ENCODE measurements around the gene DNM3.

Gene DNM3

DNA sequence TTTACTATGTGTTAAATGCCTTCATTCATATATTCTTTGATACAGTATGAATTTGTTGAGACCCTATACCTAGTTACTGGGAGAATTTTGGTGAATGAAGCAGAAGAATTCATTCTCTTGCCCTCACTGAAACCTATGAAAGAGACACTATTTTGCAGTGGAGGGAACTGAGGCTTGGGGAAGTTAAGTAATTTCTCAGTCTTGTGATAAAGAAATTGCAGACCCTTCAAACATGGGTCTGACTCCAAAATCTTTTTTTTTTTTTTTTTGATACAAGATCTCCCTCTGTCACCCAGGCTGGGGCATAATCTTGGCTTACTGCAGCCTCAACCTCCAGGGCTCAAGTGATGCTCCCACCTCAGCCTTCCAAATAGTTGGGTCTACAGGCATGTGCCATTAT is 132.1 kb downstream of the DNM3 start:
- TF ChIP-seq, protein P1, sequence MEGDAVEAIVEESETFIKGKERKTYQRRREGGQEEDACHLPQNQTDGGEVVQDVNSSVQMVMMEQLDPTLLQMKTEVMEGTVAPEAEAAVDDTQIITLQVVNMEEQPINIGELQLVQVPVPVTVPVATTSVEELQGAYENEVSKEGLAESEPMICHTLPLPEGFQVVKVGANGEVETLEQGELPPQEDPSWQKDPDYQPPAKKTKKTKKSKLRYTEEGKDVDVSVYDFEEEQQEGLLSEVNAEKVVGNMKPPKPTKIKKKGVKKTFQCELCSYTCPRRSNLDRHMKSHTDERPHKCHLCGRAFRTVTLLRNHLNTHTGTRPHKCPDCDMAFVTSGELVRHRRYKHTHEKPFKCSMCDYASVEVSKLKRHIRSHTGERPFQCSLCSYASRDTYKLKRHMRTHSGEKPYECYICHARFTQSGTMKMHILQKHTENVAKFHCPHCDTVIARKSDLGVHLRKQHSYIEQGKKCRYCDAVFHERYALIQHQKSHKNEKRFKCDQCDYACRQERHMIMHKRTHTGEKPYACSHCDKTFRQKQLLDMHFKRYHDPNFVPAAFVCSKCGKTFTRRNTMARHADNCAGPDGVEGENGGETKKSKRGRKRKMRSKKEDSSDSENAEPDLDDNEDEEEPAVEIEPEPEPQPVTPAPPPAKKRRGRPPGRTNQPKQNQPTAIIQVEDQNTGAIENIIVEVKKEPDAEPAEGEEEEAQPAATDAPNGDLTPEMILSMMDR (conservative IDR thresholded peaks at IDR 0.05; ENCODE audit: low read depth, low read length) = no peak
- no peak for DNase-seq (ENCODE audit: low read depth)
- no peak overlapping the region for H3K4me3 ChIP-seq (ENCODE audit: low read length)

GRCh38 chr1:171981303-171981702 is 140.0 kb downstream of the DNM3 start:
- no peak for DNase-seq (ENCODE audit: low read depth)
- H3K4me3 ChIP-seq (ENCODE audit: low read length) = no peak overlapping the region
- TF ChIP-seq, protein P1 (conservative IDR thresholded peaks at IDR 0.05; ENCODE audit: low read depth, low read length) = no peak

DNA sequence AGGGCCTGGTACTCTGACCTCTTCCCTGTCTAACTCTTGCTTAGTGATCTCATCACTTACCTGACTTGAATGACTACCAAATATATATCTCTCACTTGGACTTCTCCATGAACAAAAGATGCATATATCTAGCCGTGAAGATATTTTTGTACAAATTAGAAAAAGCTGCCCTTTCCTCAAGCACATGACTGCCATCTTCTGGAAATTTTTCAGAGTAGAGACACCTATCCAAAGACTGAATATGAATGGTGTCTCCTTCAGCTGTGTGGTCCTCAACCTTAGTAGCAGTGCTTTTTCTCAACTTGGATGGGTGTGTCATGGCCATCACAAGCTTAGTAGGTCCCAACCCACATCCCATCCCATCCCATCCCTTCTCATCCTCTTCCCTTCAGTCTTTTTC is 142.3 kb downstream of the DNM3 start:
- TF ChIP-seq, protein P1 (conservative IDR thresholded peaks at IDR 0.05; ENCODE audit: low read depth, low read length) = peak; percentile 51
- no peak for DNase-seq (ENCODE audit: low read depth)
- no peak overlapping the region for H3K4me3 ChIP-seq (ENCODE audit: low read length)

GRCh38 chr1:171984262-171984661 is 143.0 kb downstream of the DNM3 start:
- TF ChIP-seq, protein P1 (conservative IDR thresholded peaks at IDR 0.05; ENCODE audit: low read depth, low read length) = no peak
- DNase-seq (ENCODE audit: low read depth) = no peak
- H3K4me3 ChIP-seq (ENCODE audit: low read length) = no peak overlapping the region

GRCh38 chr1:171984850-171985485 is 143.7 kb downstream of the DNM3 start:
- DNase-seq (ENCODE audit: low read depth) = no peak
- TF ChIP-seq, protein P1 (conservative IDR thresholded peaks at IDR 0.05; ENCODE audit: low read depth, low read length) = peak; percentile 88
- H3K4me3 ChIP-seq (ENCODE audit: low read length) = no peak overlapping the region

DNA sequence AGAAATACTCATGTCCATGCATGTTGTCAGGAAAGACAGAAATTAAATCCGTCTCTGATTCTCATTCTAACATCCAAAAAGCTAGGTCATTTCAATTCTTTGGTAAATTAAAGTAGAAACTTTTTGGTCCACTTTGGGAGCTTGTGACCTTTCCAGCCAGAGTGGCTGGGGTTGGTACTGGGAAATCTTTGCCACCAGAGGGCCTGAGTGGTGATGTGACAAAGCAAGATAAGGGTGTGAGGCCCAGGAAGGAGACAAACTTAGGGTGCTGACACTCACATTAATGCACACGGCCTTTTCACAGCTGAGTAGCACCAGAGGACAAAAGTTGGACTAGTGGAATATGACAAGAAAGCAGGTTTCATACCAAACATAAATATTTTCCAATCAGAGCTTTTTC is 144.3 kb downstream of the DNM3 start:
- no peak overlapping the region for H3K4me3 ChIP-seq (ENCODE audit: low read length)
- DNase-seq (ENCODE audit: low read depth) = no peak
- TF ChIP-seq, protein P1 (conservative IDR thresholded peaks at IDR 0.05; ENCODE audit: low read depth, low read length) = peak; percentile 34

GRCh38 chr1:171988243-171988885 is 147.1 kb downstream of the DNM3 start:
- DNase-seq (ENCODE audit: low read depth) = no peak
- TF ChIP-seq, protein P1 (conservative IDR thresholded peaks at IDR 0.05; ENCODE audit: low read depth, low read length) = no peak
- H3K4me3 ChIP-seq (ENCODE audit: low read length) = no peak overlapping the region
